ENCODE data around the gene SMG1.

The SMG1 gene

DNA sequence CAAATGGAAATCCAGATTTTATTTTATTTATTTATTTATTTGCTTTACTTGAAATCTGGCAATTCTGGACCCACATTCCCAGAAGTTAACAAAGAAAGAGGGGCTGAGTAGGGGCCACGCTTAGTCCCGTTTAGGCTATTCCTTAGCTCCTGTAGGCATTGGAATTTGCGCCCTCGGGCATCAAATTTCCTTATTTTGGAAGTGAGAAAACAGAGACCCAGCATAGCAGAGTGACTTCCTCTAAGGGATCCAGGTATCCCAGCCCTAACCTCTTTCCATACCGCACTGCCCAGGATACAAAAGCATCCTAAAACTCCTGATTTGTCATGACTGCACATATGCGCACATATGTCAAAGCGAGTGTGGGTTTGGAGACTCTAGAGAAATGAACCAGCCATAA is 19.0 kb upstream of the SMG1 start:
- TF ChIP-seq, protein P1, sequence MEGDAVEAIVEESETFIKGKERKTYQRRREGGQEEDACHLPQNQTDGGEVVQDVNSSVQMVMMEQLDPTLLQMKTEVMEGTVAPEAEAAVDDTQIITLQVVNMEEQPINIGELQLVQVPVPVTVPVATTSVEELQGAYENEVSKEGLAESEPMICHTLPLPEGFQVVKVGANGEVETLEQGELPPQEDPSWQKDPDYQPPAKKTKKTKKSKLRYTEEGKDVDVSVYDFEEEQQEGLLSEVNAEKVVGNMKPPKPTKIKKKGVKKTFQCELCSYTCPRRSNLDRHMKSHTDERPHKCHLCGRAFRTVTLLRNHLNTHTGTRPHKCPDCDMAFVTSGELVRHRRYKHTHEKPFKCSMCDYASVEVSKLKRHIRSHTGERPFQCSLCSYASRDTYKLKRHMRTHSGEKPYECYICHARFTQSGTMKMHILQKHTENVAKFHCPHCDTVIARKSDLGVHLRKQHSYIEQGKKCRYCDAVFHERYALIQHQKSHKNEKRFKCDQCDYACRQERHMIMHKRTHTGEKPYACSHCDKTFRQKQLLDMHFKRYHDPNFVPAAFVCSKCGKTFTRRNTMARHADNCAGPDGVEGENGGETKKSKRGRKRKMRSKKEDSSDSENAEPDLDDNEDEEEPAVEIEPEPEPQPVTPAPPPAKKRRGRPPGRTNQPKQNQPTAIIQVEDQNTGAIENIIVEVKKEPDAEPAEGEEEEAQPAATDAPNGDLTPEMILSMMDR (IDR thresholded peaks at IDR 0.05; ENCODE audit: control extremely low read depth, extremely low read depth, low read depth, missing control alignments): no peak
- DNase-seq (ENCODE audit: extremely low spot score): no peak
- CTCF ChIA-PET: interaction anchor here (0.9 to 1.8 kb wide), 5 partner anchors 8 to 144 kb away, joined by 3 to 9 read pairs (median 5); partner anchors contain the start of gene ARL6IP1
- POLR2A ChIA-PET: no interaction called here

DNA sequence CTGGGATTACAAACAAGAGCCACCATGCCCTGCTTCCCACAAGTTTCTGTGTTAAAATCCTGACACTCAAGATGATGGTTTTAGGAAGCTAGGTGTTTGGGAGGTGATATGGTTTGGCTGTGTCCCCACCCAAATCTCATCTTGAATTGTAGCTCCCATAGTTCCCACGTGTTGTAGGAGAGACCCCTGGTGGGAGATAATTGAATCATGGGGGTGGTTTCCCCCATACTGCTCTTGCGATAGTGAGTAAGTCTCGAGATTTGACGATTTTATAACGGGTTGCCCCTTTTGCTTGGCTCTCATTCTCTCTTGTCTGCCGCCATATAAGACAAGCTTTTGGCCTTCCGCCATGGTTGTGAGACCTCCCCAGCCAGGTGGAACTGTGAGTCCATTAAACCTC is 17.2 kb upstream of the SMG1 start:
- POLR2A ChIA-PET: interaction anchor here (0.6 kb wide), 1 partner anchor 1546 kb away, joined by 4 read pairs; no protein-coding TSS in a partner anchor
- DNase-seq (ENCODE audit: extremely low spot score): no peak
- CTCF ChIA-PET: interaction anchor here (1.0 to 1.4 kb wide), 2 partner anchors 10 kb away, joined by 3 to 4 read pairs; no protein-coding TSS in a partner anchor
- TF ChIP-seq, protein P1 (IDR thresholded peaks at IDR 0.05; ENCODE audit: control extremely low read depth, extremely low read depth, low read depth, missing control alignments): no peak

GRCh38 chr16:18942061-18942460 is 15.9 kb upstream of the SMG1 start:
- ChIA-PET POLR2A (no interaction called here), CTCF (interaction anchor here (1.4 kb wide), 1 partner anchor 11 kb away, joined by 4 read pairs; no protein-coding TSS in a partner anchor)
- DNase-seq (ENCODE audit: extremely low spot score): no peak
- TF ChIP-seq, protein P1 (IDR thresholded peaks at IDR 0.05; ENCODE audit: control extremely low read depth, extremely low read depth, low read depth, missing control alignments): no peak

GRCh38 chr16:18941471-18941870 is 15.3 kb upstream of the SMG1 start:
- DNase-seq (ENCODE audit: extremely low spot score): no peak
- POLR2A ChIA-PET: no interaction called here

DNA sequence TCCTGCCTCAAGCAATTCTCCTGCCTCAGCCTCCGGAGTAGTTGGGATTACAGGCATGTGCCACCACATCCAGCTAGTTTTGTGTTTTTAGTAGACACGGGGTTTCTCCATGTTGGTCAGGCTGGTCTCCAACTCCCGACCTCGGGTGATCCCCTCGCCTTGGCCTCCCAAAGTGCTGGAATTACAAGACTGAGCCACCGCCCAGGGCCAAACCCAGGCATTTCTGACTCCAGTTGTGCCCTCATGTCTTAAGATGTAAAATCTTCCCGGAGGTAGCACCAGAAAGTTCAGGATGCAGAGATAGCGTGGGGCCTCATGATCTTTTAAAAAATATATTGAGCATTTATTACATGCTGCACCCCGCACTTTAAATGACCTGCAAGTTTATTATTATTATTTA is 12.8 kb upstream of the SMG1 start:
- CTCF ChIA-PET: interaction anchor here (2.7 kb wide), 1 partner anchor 7 kb away, joined by 9 read pairs; no protein-coding TSS in a partner anchor
- no peak for DNase-seq (ENCODE audit: extremely low spot score)
- POLR2A ChIA-PET: no interaction called here
- TF ChIP-seq, protein P1 (IDR thresholded peaks at IDR 0.05; ENCODE audit: control extremely low read depth, extremely low read depth, low read depth, missing control alignments): no peak

More at GRCh38 chr16:18941471-18941870, 15.3 kb upstream of the SMG1 start:
- CTCF ChIA-PET: interaction anchor here (1.0 kb wide), 1 partner anchor 145 kb away, joined by 3 read pairs; no protein-coding TSS in a partner anchor
- TF ChIP-seq, protein P1 (IDR thresholded peaks at IDR 0.05; ENCODE audit: control extremely low read depth, extremely low read depth, low read depth, missing control alignments): no peak

DNA sequence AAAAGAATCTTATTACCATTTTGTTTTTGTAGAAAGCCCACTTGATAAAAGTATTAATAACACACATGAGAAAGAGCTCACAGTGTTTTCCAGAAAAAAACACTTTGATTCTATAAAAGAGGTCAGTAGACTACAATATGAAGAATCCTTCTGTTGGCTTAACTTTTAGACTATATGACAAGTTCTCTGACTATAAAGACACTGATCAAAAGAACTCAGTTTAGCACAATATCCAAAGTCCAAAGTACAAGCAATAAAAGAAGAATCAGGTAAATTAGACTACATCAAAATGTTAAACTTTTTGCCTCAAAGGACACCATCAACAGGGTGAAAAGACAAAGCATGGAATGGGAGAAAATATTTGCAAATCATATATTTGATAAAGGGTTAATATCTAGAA is 11.2 kb upstream of the SMG1 start:
- TF ChIP-seq, protein P1 (IDR thresholded peaks at IDR 0.05; ENCODE audit: control extremely low read depth, extremely low read depth, low read depth, missing control alignments): no peak
- ChIA-PET POLR2A (no interaction called here), CTCF (interaction anchor here (2.7 kb wide), 1 partner anchor 9 kb away, joined by 9 read pairs; no protein-coding TSS in a partner anchor)
- no peak for DNase-seq (ENCODE audit: extremely low spot score)
